PC-3 (cell line): ENCODE data around the gene PADI3. TPM values are rescaled to one million over a fixed set of nuclear protein-coding genes. Genes with fewer than 3 reads are reported as not detected.

Source experiments
- ATAC-seq: fragments of 200-7000 bp; cut with Tn5 transposase; 2 replicates; pipeline ENCODE4 v1.9.1; 2020; ENCODE audit warnings: mild to moderate bottlenecking, moderate library complexity
- BruUV-seq: library from RNA; stranded (reverse); fragments of 400-500 nt; replicated peaks from 2 replicates; lab custom pipeline; 2021; lab: Mats Ljungman, UMichigan
- CTCF ChIA-PET: fragments of 300-600 bp; sonication (Branson Sonifier 250); formaldehyde crosslinking; loops from one replicate; lab custom pipeline; 2022; ENCODE audit warnings: antibody characterized with exemption; lab: Charles Lee
- POLR2A ChIA-PET: fragments of 300-600 bp; sonication (Branson Sonifier 250); formaldehyde crosslinking; loops from one replicate; lab custom pipeline; 2022; ENCODE audit warnings: antibody characterized with exemption; ENCODE audit not compliant: unreplicated experiment; lab: Charles Lee
- DNase-seq: peaks from one replicate; pipeline ENCODE4 v3.0.0-alpha.2; 2015
- H2AFZ ChIP-seq: fragments of 300-600 bp; sonication (generic); 2 replicates; pipeline ENCODE4 v1.6.0; 2016; ENCODE audit warnings: antibody characterized with exemption, low read length
- H3F3A ChIP-seq: fragments of 300-600 bp; sonication (generic); one replicate; pipeline ENCODE4 v1.6.0; 2017; ENCODE audit warnings: antibody characterized with exemption, low read length, control low read depth, mild to moderate bottlenecking; ENCODE audit not compliant: unreplicated experiment
- H3K27ac ChIP-seq: fragments of 300-600 bp; sonication (generic); 2 replicates; pipeline ENCODE4 v1.5.1; 2016; ENCODE audit warnings: mild to moderate bottlenecking, low read length
- H3K27me3 ChIP-seq: fragments of 300-600 bp; sonication (generic); 2 replicates; pipeline ENCODE4 v1.6.1; 2016; ENCODE audit warnings: low read length, mixed read lengths
- H3K36me3 ChIP-seq: fragments of 300-600 bp; sonication (generic); 2 replicates; pipeline ENCODE4 v1.6.1; 2016; ENCODE audit warnings: low read depth, mixed run types, low read length, mixed read lengths
- H3K4me1 ChIP-seq: fragments of 300-600 bp; sonication (generic); 2 replicates; pipeline ENCODE4 v1.5.1; 2016; ENCODE audit warnings: low read length; ENCODE audit not compliant: insufficient read depth
- H3K4me2 ChIP-seq: fragments of 300-600 bp; sonication (generic); 2 replicates; pipeline ENCODE4 v1.6.0; 2016; ENCODE audit warnings: low read length
- H3K4me3 ChIP-seq: fragments of 300-600 bp; sonication (generic); 2 replicates; pipeline ENCODE4 v1.5.1; 2016; ENCODE audit warnings: mild to moderate bottlenecking, low read length, mixed read lengths
- H3K79me2 ChIP-seq: fragments of 300-600 bp; sonication (generic); 2 replicates; pipeline ENCODE4 v1.6.1; 2017; ENCODE audit warnings: low read length, mixed read lengths
- H3K9ac ChIP-seq: fragments of 300-600 bp; sonication (generic); 2 replicates; pipeline ENCODE4 v1.6.0; 2016; ENCODE audit warnings: mild to moderate bottlenecking, low read length
- H3K9me2 ChIP-seq: fragments of 300-600 bp; sonication (generic); replicated peaks from 2 replicates; pipeline ENCODE4 v1.6.1; 2016; ENCODE audit warnings: mixed run types, low read length, mixed read lengths
- H3K9me3 ChIP-seq: fragments of 300-600 bp; sonication (generic); 2 replicates; pipeline ENCODE4 v1.6.1; 2016; ENCODE audit warnings: low read length, mixed read lengths
- H4K20me1 ChIP-seq: fragments of 300-600 bp; sonication (generic); 2 replicates; pipeline ENCODE4 v1.6.1; 2016; ENCODE audit warnings: low read length, mixed read lengths
- CTCF ChIP-seq: fragments of 300-600 bp; sonication (generic); conservative IDR thresholded peaks from 2 replicates; pipeline ENCODE4 v1.5.1; 2017; ENCODE audit warnings: antibody characterized with exemption, low read depth, mild to moderate bottlenecking, low read length
- EZH2 ChIP-seq: fragments of 300-600 bp; sonication (generic); IDR thresholded peaks from one replicate; pipeline ENCODE4 v1.6.1; 2017; ENCODE audit warnings: antibody characterized with exemption, mild to moderate bottlenecking, low read length; ENCODE audit not compliant: unreplicated experiment
- EZH2phosphoT487 ChIP-seq: fragments of 300-600 bp; sonication (generic); IDR thresholded peaks from 2 replicates; pipeline ENCODE4 v1.6.1; 2018; ENCODE audit warnings: mild to moderate bottlenecking, antibody characterized with exemption, low read length, borderline replicate concordance
- intact Hi-C: fragments of 100-400 bp; cut with micrococcal nuclease; formaldehyde crosslinking; loops from 2 replicates; pipeline ENCODE4 v1.9.0; 2023
- total RNA-seq: library from RNA; depleted of rRNA; stranded (reverse); fragments of >200 nt; gene quantifications from 2 replicates; pipeline ENCODE4 v1.2.3, GENCODE V29; 2014

PADI3 gene
- total RNA-seq, 1 experiment from 2014 or later: 0.26 TPM

- Histone ChIP-seq H3F3A (no peaks in the 10 kb centered on the region), H3K9me2 (no peaks in the 10 kb centered on the region), H2AFZ (no peak overlapping the region), H3K9me3 (no peaks in the 10 kb centered on the region), H3K9ac (peak overlapping the region; percentile 27; the same call in 1 of the 2 replicates), H3K36me3 (no peaks in the 10 kb centered on the region), H3K27ac (peak overlapping the region; percentile 77), H3K79me2 (no peaks in the 10 kb centered on the region), H3K4me3 (no peak overlapping the region), H3K4me1 (peaks cover 35% of the 10 kb centered on the region), H3K27me3 (no peaks in the 10 kb centered on the region), H4K20me1 (no peaks in the 10 kb centered on the region), H3K4me2 (no peak overlapping the region)
- no TSS peak for BruUV-seq
- no peak for ATAC-seq
- POLR2A ChIA-PET: no interaction called here
- intact Hi-C loops: loop anchor here (2.0 kb wide), 1 partner anchor 24 kb away; no protein-coding TSS in a partner anchor
- DNase-seq: no peak
- CTCF ChIA-PET: no interaction called here
- TF ChIP-seq CTCF (no peak), EZH2 (no peak), EZH2phosphoT487 (no peak)
These were observed 40.4 kb upstream of the PADI3 start for GRCh38 chr1:17208546-17208945.

- intact Hi-C loops: loop anchor here (2.0 kb wide), 1 partner anchor 23 kb away; no protein-coding TSS in a partner anchor
- Histone ChIP-seq H3K4me3 (no peak overlapping the region), H3K9me2 (no peaks in the 10 kb centered on the region), H3K36me3 (no peaks in the 10 kb centered on the region), H2AFZ (no peak overlapping the region), H3F3A (no peaks in the 10 kb centered on the region), H3K27me3 (no peaks in the 10 kb centered on the region), H3K9me3 (no peaks in the 10 kb centered on the region), H3K4me2 (no peak overlapping the region), H3K79me2 (no peaks in the 10 kb centered on the region), H3K9ac (no peak overlapping the region), H4K20me1 (no peaks in the 10 kb centered on the region), H3K4me1 (peaks cover 32% of the 10 kb centered on the region), H3K27ac (no peak overlapping the region)
- ATAC-seq (no peak), DNase-seq (no peak)
- ChIA-PET CTCF (no interaction called here), POLR2A (no interaction called here)
- no TSS peak for BruUV-seq
- TF ChIP-seq EZH2phosphoT487 (no peak), EZH2 (no peak), CTCF (no peak)
These were observed 39.5 kb upstream of the PADI3 start for GRCh38 chr1:17209430-17209829.

GRCh38 chr1:17210176-17210575, 38.7 kb upstream of the PADI3 start:
- Histone ChIP-seq H3K4me1 (peaks cover 35% of the 10 kb centered on the region), H4K20me1 (no peaks in the 10 kb centered on the region), H3K4me3 (no peak overlapping the region), H3K9ac (no peak overlapping the region), H3K27me3 (no peaks in the 10 kb centered on the region), H2AFZ (no peak overlapping the region), H3F3A (no peaks in the 10 kb centered on the region), H3K27ac (no peak overlapping the region), H3K79me2 (no peaks in the 10 kb centered on the region), H3K9me2 (no peaks in the 10 kb centered on the region), H3K4me2 (no peak overlapping the region), H3K36me3 (no peaks in the 10 kb centered on the region), H3K9me3 (no peaks in the 10 kb centered on the region)
- DNase-seq (no peak), ATAC-seq (no peak)
- intact Hi-C loops: no loop called here
- no TSS peak for BruUV-seq
- POLR2A ChIA-PET: no interaction called here
- no peak for TF ChIP-seq EZH2phosphoT487
- TF ChIP-seq EZH2: no peak
- TF ChIP-seq CTCF: no peak
- CTCF ChIA-PET: no interaction called here
